GM19372 (cell line): ENCODE measurements around the gene SNX30.

ENCODE experiments used
- ATAC-seq: cut with Tn5 transposase; IDR thresholded peaks from one replicate; pipeline ENCODE4 v1.9.1; 2021; ENCODE audit warnings: mild to moderate bottlenecking, low read depth, moderate library complexity; ENCODE audit not compliant: unreplicated experiment

The SNX30 gene

GRCh38 chr9:112914524-112914923 lies 164.0 kb downstream of the SNX30 start:
- no peak for ATAC-seq

GRCh38 chr9:112917047-112917986 lies 166.8 kb downstream of the SNX30 start:
- no peak for ATAC-seq

GRCh38 chr9:112917987-112918362 lies 167.4 kb downstream of the SNX30 start:
- no peak for ATAC-seq

- no peak for ATAC-seq
These were observed 171.0 kb downstream of the SNX30 start for GRCh38 chr9:112921549-112921948.
